ENCODE data around the gene TOM1. TPM values are rescaled to one million over a fixed set of nuclear protein-coding genes. Genes with fewer than 3 reads are reported as not detected.

TOM1 gene
- total RNA-seq, 1 donor from 2014 or later: 47.9 TPM

GRCh38 chr22:35299217-35299672, 449 bp upstream of the TOM1 start:
- H3K36me3 Mint-ChIP-seq (ENCODE audit: low read depth): peaks cover 2% of the 10 kb centered on the region
- H3K4me3 Mint-ChIP-seq (ENCODE audit: unreplicated experiment): peak overlapping the region; percentile 81
- no peak for TF ChIP-seq CTCF (IDR thresholded peaks at IDR 0.05)
- no peaks in the 10 kb centered on the region for H3K9me3 Mint-ChIP-seq (ENCODE audit: low read depth)
- H3K27me3 Mint-ChIP-seq (ENCODE audit: low read depth): no peaks in the 10 kb centered on the region
- DNase-seq (ENCODE audit: low spot score): no peak
- H3K4me1 Mint-ChIP-seq (ENCODE audit: low read depth): peaks cover 26% of the 10 kb centered on the region
- H3K27ac Mint-ChIP-seq (ENCODE audit: unreplicated experiment): peak overlapping the region; percentile 97

GRCh38 chr22:35301372-35301874, 1.7 kb downstream of the TOM1 start:
- DNase-seq (ENCODE audit: low spot score): no peak
- Mint-ChIP-seq H3K9me3 (ENCODE audit: low read depth) (no peaks in the 10 kb centered on the region), H3K4me1 (ENCODE audit: low read depth) (peaks cover 33% of the 10 kb centered on the region), H3K27me3 (ENCODE audit: low read depth) (no peaks in the 10 kb centered on the region), H3K36me3 (ENCODE audit: low read depth) (no peaks in the 10 kb centered on the region), H3K27ac (ENCODE audit: unreplicated experiment) (peak overlapping the region; percentile 97), H3K4me3 (ENCODE audit: unreplicated experiment) (peak overlapping the region; percentile 81)
- TF ChIP-seq CTCF (IDR thresholded peaks at IDR 0.05): no peak

- Mint-ChIP-seq H3K36me3 (ENCODE audit: low read depth) (no peaks in the 10 kb centered on the region), H3K27ac (ENCODE audit: unreplicated experiment) (peak overlapping the region; percentile 74), H3K4me3 (ENCODE audit: unreplicated experiment) (no peak overlapping the region), H3K27me3 (ENCODE audit: low read depth) (no peaks in the 10 kb centered on the region), H3K9me3 (ENCODE audit: low read depth) (no peaks in the 10 kb centered on the region), H3K4me1 (ENCODE audit: low read depth) (peaks cover 38% of the 10 kb centered on the region)
- DNase-seq (ENCODE audit: low spot score): no peak
- no peak for TF ChIP-seq CTCF (IDR thresholded peaks at IDR 0.05)
These were observed 3.4 kb downstream of the TOM1 start for GRCh38 chr22:35303029-35303624.

GRCh38 chr22:35305525-35306070, 5.9 kb downstream of the TOM1 start:
- no peaks in the 10 kb centered on the region for H3K27me3 Mint-ChIP-seq (ENCODE audit: low read depth)
- no peaks in the 10 kb centered on the region for H3K9me3 Mint-ChIP-seq (ENCODE audit: low read depth)
- H3K27ac Mint-ChIP-seq (ENCODE audit: unreplicated experiment): no peak overlapping the region
- no peak for TF ChIP-seq CTCF (IDR thresholded peaks at IDR 0.05)
- H3K4me1 Mint-ChIP-seq (ENCODE audit: low read depth): peaks cover 38% of the 10 kb centered on the region
- no peak for DNase-seq (ENCODE audit: low spot score)
- peaks cover 1% of the 10 kb centered on the region for H3K36me3 Mint-ChIP-seq (ENCODE audit: low read depth)
- no peak overlapping the region for H3K4me3 Mint-ChIP-seq (ENCODE audit: unreplicated experiment)

- H3K4me3 Mint-ChIP-seq (ENCODE audit: unreplicated experiment): no peak overlapping the region
- no peaks in the 10 kb centered on the region for H3K27me3 Mint-ChIP-seq (ENCODE audit: low read depth)
- no peaks in the 10 kb centered on the region for H3K9me3 Mint-ChIP-seq (ENCODE audit: low read depth)
- no peak for DNase-seq (ENCODE audit: low spot score)
- H3K36me3 Mint-ChIP-seq (ENCODE audit: low read depth): peaks cover 1% of the 10 kb centered on the region
- H3K4me1 Mint-ChIP-seq (ENCODE audit: low read depth): peaks cover 37% of the 10 kb centered on the region
- peak overlapping the region; percentile 66 for H3K27ac Mint-ChIP-seq (ENCODE audit: unreplicated experiment)
- no peak for TF ChIP-seq CTCF (IDR thresholded peaks at IDR 0.05)
These were observed 6.8 kb downstream of the TOM1 start for GRCh38 chr22:35306350-35306967.

Data from chondrocyte (in vitro differentiated cells).